HG03571 (cell line): Measurements from ENCODE around the gene CENPN.

Source experiments
- ATAC-seq: cut with Tn5 transposase; IDR thresholded peaks from one replicate; pipeline ENCODE4 v1.9.1; 2021; ENCODE audit not compliant: unreplicated experiment

CENPN gene

DNA sequence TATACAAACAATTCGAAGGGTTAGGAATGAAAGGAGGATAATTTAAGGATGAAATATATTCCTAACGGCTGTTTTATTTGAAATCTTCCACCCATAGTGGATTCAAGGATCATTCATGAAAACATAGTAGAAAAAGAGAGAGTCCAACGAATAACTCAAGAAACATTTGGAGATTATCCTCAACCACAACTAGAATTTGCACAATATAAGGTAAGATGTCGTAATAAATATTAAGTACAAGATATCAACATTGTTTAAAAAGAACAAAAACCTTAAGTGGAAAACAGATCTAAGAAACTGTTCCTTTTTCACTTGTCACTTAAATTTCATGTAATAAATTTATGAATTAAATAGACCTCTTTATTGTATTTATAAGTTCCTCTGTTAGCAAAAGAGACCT, 19.4 kb downstream of the CENPN start:
- no peak for ATAC-seq

DNA sequence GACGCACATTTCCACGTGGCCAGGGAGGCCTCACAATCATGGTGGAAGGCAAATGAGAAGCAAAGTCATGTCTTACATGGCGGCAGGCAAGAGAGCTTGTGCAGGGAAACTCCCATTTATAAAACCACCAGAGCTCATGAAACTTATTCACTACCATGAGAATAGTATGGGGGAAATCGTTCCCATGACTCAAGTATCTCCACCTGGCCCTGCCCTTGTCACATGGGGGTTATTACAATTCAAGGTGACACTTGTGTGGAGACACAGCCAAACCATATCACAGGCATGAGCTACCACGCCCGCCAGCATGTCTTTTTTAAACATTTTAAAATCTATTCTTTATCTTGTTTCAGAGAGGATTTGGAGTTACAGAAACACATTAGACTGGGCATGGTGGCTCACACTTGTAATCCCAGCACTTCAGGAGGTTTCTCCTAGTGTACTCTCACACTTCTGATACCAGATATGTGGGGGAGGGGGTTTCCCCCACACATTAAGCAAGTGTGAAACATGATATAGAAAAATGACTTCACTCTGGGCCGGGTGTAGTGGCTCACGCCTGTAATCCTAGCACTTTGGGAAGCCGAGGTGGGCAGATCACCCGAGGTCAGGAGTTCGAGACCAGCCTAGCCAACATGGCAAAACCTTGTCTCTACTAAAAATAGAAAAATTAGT, 23.1 kb downstream of the CENPN start:
- ATAC-seq = no peak

DNA sequence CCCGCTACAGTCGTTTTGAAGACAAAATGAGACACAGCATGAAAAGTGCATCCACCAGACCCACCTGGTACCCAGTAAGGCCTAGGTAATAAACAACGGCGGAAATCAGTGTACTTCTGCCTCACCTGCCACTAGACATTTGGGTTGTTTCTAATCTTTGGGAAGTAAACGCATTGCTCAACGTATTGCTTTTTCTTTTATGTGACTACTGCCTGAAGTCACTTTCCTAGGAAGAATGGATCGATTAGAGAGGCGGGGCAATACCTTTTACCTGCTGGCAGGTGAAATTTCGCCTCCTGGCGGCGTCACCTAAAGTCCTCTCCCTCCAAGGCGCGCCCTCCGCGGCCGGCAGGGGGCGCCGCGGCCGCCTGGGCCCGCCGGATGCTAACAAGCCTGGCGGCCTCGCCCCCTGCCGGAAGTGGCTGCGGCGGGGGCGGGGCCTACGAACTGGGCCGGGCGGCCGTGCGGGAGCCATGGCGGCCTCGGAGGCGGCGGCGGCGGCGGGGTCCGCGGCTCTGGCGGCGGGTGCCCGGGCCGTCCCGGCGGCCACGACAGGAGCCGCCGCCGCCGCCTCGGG, 28.5 kb downstream of the CENPN start, which contains the start of gene ATMIN:
ATMIN (plus strand) TSS at position 445 of the 577 bp plus-strand sequence; CDS start at position 474, 29 bp downstream.
- peak; percentile 90 for ATAC-seq

DNA sequence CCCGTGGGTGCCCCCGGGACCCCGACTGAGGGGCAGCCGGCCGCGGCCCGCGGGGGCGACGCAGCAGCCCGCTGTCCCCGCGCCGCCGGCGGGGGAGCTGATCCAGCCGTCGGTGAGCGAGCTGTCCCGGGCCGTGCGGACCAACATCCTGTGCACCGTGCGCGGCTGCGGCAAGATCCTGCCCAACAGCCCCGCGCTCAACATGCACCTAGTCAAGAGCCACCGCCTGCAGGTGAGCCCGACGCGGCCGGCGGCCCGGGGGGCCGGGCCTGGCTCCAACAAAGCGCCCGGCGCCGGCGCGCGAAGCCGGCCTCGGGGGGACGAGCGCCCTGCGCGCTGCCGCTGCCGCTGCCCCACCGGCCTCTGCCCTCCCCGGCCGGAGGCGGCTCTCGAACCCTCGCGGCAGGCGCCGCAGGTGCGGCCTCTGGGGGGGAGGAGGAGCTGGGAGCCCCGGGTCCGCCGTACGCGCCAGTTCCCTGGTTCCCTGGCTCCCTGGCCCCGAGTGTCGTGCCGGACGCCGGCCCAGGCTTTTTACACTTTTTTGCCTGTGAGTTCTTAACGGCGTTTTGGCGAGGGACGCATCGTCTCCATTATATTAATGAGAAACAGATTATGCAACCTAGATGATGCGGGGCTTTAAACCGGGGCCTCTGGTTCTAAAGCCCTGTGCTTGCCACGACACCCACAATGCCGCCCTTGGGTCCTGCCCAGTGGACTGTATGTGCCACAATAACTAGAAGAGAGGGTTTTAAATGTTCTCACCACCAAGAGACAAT, 29.1 kb downstream of the CENPN start:
- ATAC-seq = peak; percentile 51

DNA sequence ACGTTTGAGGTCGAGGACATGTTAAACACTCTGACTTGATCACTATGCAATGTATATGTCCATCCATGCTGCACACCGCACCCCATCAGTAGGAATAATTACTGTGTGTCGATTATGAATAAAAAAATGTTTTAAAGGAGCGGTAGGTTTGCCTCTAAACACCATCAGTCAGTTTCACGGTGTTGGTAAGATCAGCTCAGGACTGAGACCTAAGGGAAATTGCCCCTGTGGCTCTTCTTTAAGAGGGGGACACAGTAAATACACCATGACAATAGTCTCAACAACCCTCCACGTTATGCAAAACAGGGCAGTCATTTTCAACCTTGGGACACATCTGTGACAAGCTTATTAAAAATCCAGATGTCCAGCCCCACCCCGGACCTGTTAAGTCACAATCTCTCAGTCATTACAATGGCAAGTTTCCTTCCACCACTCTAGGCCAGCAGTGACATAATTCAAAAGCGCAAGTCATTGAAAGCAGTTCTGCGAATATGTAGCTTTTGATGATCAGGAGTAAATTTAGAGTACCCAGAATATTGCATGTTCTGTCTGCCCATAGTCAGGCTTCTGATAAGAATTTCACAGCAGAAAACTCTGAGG, 29.8 kb downstream of the CENPN start:
- ATAC-seq = no peak

DNA sequence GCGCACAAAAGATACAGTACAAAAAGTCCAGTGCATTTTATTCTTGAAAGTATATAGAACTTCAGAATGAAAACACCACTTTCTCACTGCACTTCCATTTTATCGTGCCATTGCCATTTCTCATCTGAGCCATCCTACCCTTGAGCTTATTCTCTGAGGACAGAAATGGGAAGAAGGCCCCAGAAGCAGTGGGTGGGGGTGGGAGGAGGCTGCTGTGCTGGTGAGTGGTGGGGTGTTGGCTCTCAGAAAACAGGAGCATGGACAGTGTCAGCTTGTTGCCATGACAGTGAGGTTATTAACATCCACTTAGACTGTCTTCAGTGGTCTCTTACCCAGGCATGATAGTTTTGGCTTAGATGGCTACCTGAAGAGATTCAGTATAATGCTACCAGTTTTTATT, 33.1 kb downstream of the CENPN start:
- ATAC-seq = no peak

DNA sequence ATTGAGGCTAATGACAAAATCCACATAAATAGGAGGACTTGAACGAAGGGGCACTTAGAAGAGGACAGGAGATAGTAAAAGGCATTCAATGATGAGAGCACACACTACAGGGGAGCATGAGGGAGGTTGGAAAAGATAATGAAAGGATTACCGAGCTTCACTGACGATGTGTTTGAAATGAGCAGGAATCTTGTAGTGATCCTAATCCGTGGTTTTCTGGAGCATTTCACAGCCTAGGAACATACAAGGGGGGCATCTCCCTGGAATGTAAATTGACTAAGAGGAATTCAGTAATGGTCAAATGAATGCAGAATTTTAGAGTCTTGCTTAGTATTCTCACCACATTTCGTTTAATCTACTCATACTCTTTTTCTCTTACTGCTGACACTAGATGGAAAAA, 33.8 kb downstream of the CENPN start:
- no peak for ATAC-seq

DNA sequence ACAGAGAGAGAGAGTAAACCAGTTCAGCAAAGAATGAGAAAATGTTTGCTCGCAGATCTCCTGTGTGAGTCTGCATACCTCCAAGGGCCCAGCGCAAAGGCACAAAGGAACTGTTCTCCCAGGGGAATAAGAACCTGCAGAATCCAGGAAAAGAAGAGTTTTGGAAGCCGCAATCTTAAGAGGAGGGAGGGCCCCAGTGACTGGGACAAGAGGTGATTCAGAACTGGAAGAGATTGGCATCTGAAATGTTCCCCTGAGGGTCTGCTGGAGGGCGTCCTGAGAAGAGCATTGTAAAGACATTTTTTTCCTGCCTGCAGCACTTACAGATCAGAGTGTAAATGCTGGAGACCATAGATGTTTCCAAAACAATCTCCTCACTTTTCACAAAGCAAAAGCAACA, 34.7 kb downstream of the CENPN start:
- ATAC-seq = no peak

DNA sequence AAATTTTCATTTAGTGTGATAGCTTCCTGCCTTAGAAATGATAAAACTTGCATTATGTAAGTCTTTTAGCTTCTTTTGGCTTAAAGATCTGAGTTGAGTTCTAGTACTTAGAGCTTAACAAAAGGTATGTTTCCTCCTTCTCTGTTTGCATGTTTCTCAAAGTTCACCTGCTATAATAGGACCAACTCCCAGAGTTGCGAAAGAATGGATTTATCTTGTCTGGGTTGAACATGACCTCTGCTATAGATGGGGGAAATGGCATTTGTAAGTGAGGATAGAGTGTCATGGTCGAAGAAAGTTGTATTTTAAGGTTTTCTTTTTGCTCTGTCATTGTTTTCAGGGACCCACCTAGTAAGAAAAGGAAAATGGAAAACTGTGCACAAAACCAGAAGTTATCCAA, 35.8 kb downstream of the CENPN start:
- no peak for ATAC-seq

DNA sequence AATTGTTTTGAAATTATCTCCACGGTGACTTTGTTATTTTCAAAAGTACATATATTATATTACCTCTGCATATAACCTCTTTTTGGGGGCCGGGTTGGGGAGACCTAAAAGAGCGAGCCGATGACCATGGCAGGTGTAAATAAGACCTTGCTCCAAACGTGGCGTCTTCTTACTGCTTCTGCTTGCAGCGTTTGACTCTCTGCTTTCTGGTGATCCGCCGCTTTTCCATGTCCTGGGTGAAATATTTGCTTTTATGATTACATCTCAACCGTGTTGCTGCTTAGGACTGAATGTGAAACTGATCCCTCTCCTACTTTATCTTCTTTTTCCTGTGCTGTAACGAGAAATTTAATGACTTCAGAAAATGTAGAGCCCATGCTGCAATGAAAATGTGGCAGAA, 46.7 kb downstream of the CENPN start:
- no peak for ATAC-seq

DNA sequence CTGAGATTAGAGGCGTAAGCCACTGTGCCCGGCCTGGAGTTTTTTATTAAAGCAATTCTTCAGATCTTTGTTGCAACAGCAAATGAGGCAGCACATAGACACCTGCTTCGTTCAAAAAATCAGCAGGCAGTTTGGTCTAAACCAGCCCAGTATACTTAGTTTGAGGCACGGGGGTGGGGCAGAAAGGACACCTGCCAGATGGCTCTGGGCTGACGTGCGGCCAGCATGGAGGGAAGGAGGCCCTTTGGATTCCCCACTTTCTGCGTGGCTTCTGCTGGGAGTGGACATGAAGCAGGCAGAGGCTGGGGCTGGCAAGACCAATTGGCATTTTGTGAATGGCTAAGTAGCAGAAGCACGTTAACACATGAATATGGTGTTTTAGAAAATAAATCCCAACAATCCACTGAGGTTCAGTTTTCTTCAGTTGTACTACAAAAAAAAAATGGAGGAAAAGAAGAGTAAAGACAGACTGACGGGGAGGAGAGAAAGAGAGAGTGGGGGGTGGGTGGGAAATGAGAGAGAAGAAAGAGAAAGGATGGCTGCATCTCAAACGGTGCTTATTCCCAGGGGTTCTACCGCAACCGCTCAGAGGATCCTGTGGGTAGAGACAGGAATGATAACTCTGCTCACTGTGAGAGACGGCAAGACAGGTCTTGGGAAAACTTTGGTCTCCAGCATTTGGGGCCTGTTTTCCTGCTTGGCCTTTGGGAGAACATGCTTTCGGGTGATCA, 53.7 kb downstream of the CENPN start:
- ATAC-seq = no peak

DNA sequence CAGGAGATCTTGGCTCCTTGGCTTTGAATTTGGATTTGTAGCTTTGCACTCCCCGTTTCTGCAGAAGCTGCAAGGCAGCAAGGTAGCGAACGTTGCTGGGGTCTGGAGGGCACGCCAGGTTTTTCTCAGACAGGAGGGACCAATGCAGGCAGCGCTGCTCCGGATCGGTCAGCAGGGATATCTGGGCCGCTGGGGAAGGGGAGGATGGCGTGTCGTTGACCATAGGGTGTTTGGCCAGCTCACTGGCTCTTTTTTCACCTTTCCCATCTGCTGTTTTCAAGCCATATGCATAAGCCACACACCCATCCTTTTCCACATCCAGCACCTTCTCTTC, 54.3 kb downstream of the CENPN start:
- no peak for ATAC-seq

DNA sequence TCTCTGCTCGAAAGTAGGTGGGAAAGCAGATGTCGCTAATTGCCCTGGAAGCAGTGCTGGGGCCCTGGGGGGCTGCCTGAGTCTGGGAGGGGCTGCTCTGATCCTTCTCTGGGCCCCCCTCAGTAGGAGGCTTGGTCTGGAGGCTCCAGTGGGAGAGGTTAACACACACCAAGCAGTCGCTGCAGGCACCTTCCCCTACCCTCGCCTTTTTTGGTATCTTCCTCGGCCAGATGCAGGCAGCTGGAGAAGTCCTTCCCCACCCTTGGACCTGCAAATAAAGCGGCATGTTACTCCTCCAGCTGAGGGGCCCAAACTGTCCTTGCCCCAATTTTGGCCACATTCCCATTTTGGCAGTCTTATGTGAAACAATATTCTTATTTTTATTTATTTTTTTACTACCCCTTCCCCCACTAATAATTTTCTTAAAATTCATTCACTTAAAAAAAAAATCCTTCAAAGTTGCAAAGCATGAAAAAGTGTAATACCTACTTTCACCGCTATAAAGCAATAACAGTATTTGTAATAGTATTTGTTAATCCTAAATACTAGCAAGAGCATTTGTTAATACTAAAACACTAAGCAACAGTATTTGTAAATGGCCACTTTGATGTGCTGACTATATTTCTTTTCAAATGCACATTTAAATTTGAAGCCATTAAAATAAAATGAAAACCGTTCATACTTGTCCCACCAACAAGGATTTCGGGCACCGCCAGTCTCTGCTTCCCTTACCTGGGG, 55.0 kb downstream of the CENPN start:
- no peak for ATAC-seq

DNA sequence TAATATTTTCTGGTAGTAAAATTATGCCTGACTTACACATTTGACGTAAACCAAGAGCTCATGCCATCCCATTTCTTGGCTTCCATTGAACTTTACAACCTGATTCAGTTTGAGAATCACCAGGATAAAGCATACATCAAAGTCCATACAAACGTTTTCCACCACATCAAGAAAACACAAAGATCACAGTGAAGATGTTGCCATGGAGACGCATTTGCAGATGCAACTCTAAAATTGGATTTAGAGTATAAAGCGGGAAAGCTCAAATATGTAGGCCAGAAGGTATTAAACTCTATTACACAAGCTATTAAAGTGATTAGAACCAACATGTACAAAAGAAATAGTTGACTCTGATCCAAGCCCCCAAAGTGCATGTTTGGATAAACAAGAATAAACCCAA, 59.7 kb downstream of the CENPN start:
- no peak for ATAC-seq

DNA sequence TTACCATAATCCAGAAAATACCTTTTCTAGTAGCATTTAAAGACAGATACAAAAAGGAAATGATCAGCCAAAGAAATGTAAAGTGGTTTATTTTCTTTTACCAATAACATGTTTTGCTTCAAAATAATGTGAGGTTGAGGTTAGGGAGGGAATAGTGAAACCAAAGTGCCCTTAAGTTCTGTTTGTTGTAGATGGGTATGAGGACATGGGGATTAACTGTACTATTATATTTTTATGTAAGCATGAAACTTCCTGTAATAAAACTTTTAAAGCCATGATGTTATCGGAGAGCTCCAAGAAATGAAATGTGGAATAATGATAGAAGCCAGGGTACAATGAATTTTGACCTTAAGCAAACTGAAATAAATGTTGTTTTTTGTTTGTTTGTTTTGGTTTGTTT, 60.2 kb downstream of the CENPN start:
- ATAC-seq = no peak

DNA sequence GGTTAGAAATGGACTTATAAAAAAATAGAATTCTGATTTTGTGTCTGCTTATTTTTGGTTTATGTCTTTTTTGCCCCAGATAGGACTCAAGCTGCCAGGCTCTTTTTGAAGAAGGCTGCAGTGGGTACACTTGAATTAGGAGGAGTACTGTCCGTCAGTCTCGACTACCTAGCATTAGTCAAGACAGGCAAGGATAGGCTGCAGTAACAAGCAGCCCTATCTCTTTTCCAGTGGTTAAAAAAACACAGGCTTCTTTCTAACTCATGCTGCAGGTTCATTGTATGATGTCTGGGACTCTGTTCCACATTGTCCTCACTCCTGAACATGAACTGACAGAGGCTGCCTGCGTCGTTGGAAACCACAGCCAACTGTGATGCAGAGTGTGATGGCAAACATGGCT, 62.0 kb downstream of the CENPN start:
- no peak for ATAC-seq

DNA sequence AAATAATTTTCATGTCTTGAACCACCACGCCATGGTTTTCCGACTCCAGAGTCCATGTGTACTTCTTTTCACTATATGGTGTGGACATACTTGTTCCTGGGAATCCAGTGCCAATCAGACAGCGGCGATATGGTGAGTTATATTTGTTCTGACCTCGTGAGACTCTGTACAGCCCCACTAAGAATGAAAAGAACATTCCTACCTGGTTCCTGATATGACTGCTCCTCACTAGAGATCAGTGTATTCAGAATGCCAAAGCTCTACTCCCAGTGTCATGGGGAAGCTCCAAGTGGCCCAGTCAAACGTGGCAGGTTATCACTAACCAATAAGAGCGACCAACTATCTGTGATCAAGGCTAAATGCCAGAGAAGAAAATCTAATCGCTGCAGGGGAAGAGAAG, 64.0 kb downstream of the CENPN start:
- no peak for ATAC-seq

DNA sequence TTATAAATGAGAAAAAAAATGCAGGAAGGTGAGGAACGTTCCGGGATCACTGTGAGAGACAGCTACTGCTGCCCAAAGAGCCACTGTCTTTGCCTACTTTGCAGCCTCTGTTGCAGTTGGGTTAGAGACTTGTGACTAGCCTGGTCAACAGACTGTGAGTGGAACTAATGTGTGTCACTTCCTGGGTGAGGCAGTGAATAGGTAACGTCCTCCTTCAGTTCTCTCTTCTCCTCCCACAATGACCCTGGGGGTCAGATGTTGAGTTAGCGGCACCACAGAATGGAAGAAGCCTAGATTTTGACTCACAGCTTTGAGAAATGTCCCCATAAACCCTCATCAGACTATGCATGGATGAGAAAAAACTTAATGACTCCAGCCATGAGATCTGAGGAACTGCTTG, 64.8 kb downstream of the CENPN start:
- ATAC-seq = no peak

DNA sequence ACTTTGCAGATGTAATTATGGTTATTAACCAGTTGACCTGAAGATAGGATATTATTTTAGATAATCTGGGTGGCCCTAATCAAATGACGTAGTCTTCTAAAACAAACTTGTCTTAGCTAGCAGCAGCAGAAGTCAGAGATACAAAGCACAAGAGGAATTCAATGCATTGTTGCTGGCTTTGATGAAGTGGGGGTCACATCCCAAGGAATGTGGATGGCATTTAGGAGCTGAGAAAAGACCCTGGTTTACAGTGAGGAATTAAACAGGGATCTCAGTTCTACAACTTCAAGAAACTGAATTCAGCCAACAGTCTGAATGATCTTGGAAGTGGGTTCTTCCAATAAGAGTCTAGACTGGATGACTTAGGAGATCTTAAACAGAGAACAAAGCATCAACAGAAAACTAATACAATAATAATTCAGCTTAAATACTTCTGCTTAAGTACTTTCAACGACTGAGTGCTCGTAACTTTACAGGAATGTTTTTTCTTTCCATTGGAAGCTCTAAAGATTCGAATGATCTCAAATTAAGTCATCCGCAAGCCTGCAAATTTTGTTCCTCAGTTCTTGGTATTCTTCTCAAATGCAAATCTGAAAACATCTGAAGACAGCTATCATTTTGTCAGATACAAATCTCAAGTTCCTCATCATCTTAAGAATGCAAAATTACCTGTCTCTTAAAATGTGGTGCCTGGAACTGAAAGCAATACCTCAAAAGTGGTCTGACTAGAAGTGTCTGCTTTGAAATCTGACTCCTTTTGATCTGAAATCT, 66.7 kb downstream of the CENPN start:
- ATAC-seq = no peak

DNA sequence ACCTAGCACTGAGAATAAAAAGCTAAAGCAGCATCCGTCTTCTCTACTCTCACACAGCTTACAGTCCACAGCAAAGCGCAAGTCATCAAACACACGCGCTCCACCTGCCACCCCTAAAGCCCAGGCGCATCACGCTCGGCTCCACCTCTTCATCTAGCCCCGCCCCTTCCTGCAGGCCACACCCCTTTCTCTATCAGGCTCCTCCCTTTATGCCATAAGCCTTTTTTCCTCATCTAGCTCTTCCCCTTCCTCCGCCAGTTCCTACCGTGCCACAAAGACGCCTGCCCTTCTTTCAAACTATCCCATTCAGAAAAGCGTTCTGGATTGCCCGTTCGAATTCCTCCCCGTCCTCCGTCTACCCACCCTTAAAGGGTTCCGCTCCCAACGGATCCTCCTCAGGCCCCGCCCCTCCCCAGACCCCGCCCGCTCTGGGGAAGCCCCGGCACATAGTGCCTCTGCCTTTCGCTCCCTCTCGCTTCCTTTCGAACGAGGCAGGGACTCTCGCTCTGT, 69.6 kb downstream of the CENPN start:
- ATAC-seq = peak; percentile 77
